Measurements from ENCODE around the gene TRIM71.

TRIM71 gene

DNA sequence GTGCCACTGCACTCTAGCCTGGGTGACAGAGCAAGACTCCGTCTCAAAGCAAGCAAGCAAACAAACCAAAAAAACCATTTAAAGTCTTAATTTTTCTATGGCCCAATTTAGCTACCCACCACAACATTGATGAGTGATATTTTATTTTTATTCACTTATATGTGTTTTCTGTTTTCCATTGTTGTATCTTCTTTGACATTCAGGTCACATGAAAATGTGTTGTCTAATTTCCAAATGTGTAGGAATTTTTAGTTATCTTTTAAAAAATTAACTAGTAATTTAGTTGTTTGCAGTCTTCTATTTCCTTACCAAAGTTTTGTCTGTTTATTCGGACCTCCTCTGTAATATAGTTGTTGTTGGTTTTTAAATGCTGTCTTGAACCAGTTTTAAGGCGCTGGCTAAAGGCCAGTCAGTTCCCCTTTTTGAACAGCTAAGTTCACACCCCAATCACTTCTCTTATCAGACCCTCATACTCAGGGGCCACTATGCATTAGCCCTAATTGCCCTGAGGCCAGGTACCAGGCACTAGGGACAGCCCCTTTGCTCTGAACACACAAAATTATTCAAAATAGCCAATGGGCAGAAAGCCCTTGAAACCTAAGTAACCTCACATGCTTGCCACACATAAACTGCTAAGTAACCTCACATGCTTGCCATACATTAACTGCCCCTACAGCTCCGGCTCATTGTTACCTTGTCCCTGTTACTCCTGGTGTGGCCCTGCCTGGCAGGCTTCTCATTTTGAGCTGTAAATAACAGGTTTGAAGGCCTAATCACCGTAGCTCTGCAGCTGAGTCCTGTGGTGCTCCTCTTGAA, 129.4 kb downstream of the TRIM71 start:
- no peak for DNase-seq
